B cell (primary cell): Measurements from ENCODE around the gene ZNF80. TPM values are rescaled to one million over a fixed set of nuclear protein-coding genes. Genes with fewer than 3 reads are reported as not detected.
A peak's percentile ranks its signal among the peaks of the same experiment; 100 is the strongest.

Experiments used
- ATAC-seq: fragments of 200-7000 bp; cut with Tn5 transposase; one replicate; pipeline ENCODE4 v1.10.0; 2021; ENCODE audit warnings: low read depth, mild to moderate bottlenecking, moderate number of reproducible peaks, moderate library complexity
- CTCF ChIA-PET: fragments of 350-600 bp; sonication (Branson Sonifier 250); formaldehyde crosslinking; loops from one replicate; lab custom pipeline; 2021; ENCODE audit warnings: antibody characterized with exemption, inconsistent platforms; lab: Charles Lee
- POLR2A ChIA-PET: fragments of 350-600 bp; sonication (Branson Sonifier 250); formaldehyde crosslinking; loops from one replicate; lab custom pipeline; 2021; ENCODE audit warnings: antibody characterized with exemption; lab: Charles Lee
- DNase-seq: peaks from one replicate; pipeline ENCODE4 v3.0.0; 2013
- H2AFZ ChIP-seq: 2 replicates; pipeline ENCODE4 v1.6.1; 2012; ENCODE audit warnings: mild to moderate bottlenecking, low read depth, low read length; ENCODE audit not compliant: insufficient read depth, poor library complexity, severe bottlenecking
- H3K27ac ChIP-seq, 2 donors: 1 replicate in 1 of 2; 2 replicates in 1 of 2; pipeline ENCODE4 v1.5.1; 2012 to 2013; ENCODE audit warnings: low read length in 2 of 2, mild to moderate bottlenecking in 2 of 2, moderate library complexity in 1 of 2
- H3K27me3 ChIP-seq, 4 experiments: fragments of 200-600 bp in 1 of 4; sonication (generic) in 1 of 4; replicated peaks in 1 of 4; 1 replicate in 2 of 4; 2 replicates in 2 of 4; pipeline versions ENCODE4 v1.6.1 to v1.7.0; 2013 to 2016; ENCODE audit warnings: low read length in 3 of 4, mild to moderate bottlenecking in 2 of 4, mixed read lengths in 1 of 4, moderate library complexity in 1 of 4; ENCODE audit not compliant: insufficient read depth in 4 of 4, control insufficient read depth in 3 of 4; ENCODE audit errors: control extremely low read depth in 1 of 4
- H3K36me3 ChIP-seq, 2 experiments: replicated peaks in 1 of 2; 1 replicate in 1 of 2; 2 replicates in 1 of 2; pipeline versions ENCODE4 v1.6.1 to v1.7.1; 2013; ENCODE audit warnings: low read length in 1 of 2; ENCODE audit not compliant: insufficient read depth in 2 of 2, control insufficient read depth in 1 of 2; ENCODE audit errors: control extremely low read depth in 1 of 2, extremely low read depth in 1 of 2
- H3K4me1 ChIP-seq, 2 donors: fragments of 200-600 bp in 1 of 2; sonication (generic) in 1 of 2; 1 replicate in 1 of 2; 2 replicates in 1 of 2; pipeline versions ENCODE4 v1.5.1 to v1.6.1; 2013 to 2017; ENCODE audit warnings: low read length in 2 of 2; ENCODE audit not compliant: control insufficient read depth in 2 of 2, insufficient read depth in 2 of 2
- H3K4me2 ChIP-seq: replicated peaks from 2 replicates; pipeline ENCODE3; 2012; ENCODE audit warnings: mild to moderate bottlenecking, low read depth, low read length; ENCODE audit not compliant: poor library complexity, severe bottlenecking
- H3K4me3 ChIP-seq, 5 experiments: fragments of 200-600 bp in 1 of 5; sonication (generic) in 1 of 5; 1 replicate in 3 of 5; 2 replicates in 2 of 5; pipeline versions ENCODE4 v1.5.1 to v1.7.0; 2011 to 2016; ENCODE audit warnings: low read length in 4 of 5, mild to moderate bottlenecking in 4 of 5, low read depth in 2 of 5, control low read depth in 1 of 5, moderate library complexity in 1 of 5; ENCODE audit not compliant: insufficient read depth in 1 of 5; ENCODE audit errors: control extremely low read depth in 1 of 5, extremely low read depth in 1 of 5
- H3K79me2 ChIP-seq: fragments of 200-600 bp; sonication (generic); one replicate; pipeline ENCODE4 v1.6.0; 2016; ENCODE audit warnings: low read length; ENCODE audit not compliant: control insufficient read depth, insufficient read depth
- H3K9ac ChIP-seq: fragments of 200-600 bp; sonication (generic); 2 replicates; pipeline ENCODE4 v1.6.1; 2017; ENCODE audit warnings: mild to moderate bottlenecking, low read length, moderate library complexity
- H3K9me3 ChIP-seq, 3 donors: one replicate each; pipeline versions ENCODE4 v1.6.1 to v1.7.1; 2013; ENCODE audit warnings: low read length in 2 of 3; ENCODE audit not compliant: control insufficient read depth in 2 of 3, insufficient read depth in 1 of 3; ENCODE audit errors: control extremely low read depth in 1 of 3
- H4K20me1 ChIP-seq: 2 replicates; pipeline ENCODE4 v1.6.0; 2012; ENCODE audit warnings: mild to moderate bottlenecking, low read length; ENCODE audit not compliant: insufficient read depth, control insufficient read depth, poor library complexity, severe bottlenecking
- H3K27ac Mint-ChIP-seq: one replicate; pipeline ENCODE4 v1.8.0; 2021; ENCODE audit warnings: mixed read lengths
- H3K27me3 Mint-ChIP-seq: one replicate; pipeline ENCODE4 v1.8.0; 2021; ENCODE audit warnings: mixed read lengths
- H3K4me1 Mint-ChIP-seq: one replicate; pipeline ENCODE4 v1.8.0; 2021; ENCODE audit warnings: mixed read lengths
- H3K4me3 Mint-ChIP-seq: one replicate; pipeline ENCODE4 v1.8.0; 2021; ENCODE audit warnings: mixed read lengths
- H3K9me3 Mint-ChIP-seq: one replicate; pipeline ENCODE4 v1.8.0; 2022; ENCODE audit warnings: mixed read lengths; ENCODE audit not compliant: insufficient read depth
- EZH2 ChIP-seq: IDR thresholded peaks from 2 replicates; pipeline ENCODE4 v1.6.1; 2012; ENCODE audit warnings: borderline replicate concordance, low read depth, mild to moderate bottlenecking, moderate library complexity, low read length; ENCODE audit not compliant: insufficient read depth, poor library complexity, severe bottlenecking
- WGBS: methylation state at CpG from one replicate; pipeline ENCODE4 v1.1.5; 2013; ENCODE audit warnings: missing lambda C conversion rate; ENCODE audit not compliant: insufficient coverage; 5-methylcytosine and 5-hydroxymethylcytosine counted together
- intact Hi-C: fragments of 100-400 bp; cut with micrococcal nuclease; formaldehyde crosslinking; loops from one replicate; pipeline ENCODE4 v1.10.0; 2022
- polyA plus RNA-seq: library from polyadenylated mRNA; depleted of rRNA; stranded (reverse); fragments of >200 nt; gene quantifications from 2 replicates; pipeline ENCODE4 v1.2.3, GENCODE V29; 2012
- total RNA-seq, 2 donors: library from RNA; stranded (reverse); fragments of 120-200 nt in 1 of 2; gene quantifications; 1 replicate in 1 of 2; 2 replicates in 1 of 2; pipeline versions ENCODE4 v1.2.3 to v1.2.4, GENCODE V29; 2013 to 2022
- TF ChIP-seq, protein P1 (sequence below): fragments of 200-600 bp; IDR thresholded peaks from one replicate; pipeline ENCODE4 v1.8.0; 2022; ENCODE audit warnings: antibody characterized with exemption, mild to moderate bottlenecking

The ZNF80 gene
- total and polyA plus RNA-seq, 2 donors (not counting 1 experiment from before 2014, with no cell fraction given) = 0.04 to 0.42 TPM

DNA sequence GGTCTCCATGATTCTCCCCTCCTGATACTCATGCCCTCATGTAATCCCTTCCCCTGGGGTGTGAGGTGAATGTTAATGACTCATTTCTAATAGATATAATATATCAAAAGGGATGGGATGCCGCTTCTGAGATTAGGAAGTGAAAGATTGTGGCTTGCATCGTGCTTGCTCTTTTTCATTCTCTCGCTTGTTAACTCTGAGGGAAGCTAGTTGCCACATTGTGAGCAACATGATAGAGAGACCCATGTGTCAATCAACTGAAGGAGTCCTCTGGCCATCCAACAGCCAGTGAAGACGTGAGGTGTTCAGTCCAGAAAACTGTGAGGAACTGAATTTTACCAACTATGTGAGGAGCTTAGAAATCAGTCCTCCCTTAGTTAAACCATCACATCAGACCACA, 29.6 kb downstream of the ZNF80 start:
- Histone ChIP-seq H3K4me2 (peak overlapping the region; percentile 17), H3K4me1 (peaks cover 20 to 27% of the 10 kb centered on the region in 2 donors), H4K20me1 (no peaks in the 10 kb centered on the region), H3K79me2 (no peaks in the 10 kb centered on the region), H3K36me3 (no peaks in the 10 kb centered on the region), H3K4me3 (no peak overlapping the region), H3K27ac (no peak overlapping the region), H3K9me3 (no peaks in the 10 kb centered on the region), H3K9ac (no peak overlapping the region), H2AFZ (no peak overlapping the region), H3K27me3 (no peaks in the 10 kb centered on the region)
- Mint-ChIP-seq H3K4me3 (peak overlapping the region; percentile 4), H3K9me3 (no peaks in the 10 kb centered on the region), H3K27ac (peak overlapping the region; percentile 39), H3K27me3 (no peaks in the 10 kb centered on the region), H3K4me1 (peaks cover 29% of the 10 kb centered on the region)
- ATAC-seq (peak; percentile 80), DNase-seq (peak; percentile 42)
- ChIA-PET POLR2A (interaction anchor here (0.6 kb wide), 1 partner anchor 80 kb away, joined by 3 read pairs; no protein-coding TSS in a partner anchor), CTCF (interaction anchor here (1.0 to 2.0 kb wide), 2 partner anchors 9 to 53 kb away, joined by 3 to 9 read pairs; no protein-coding TSS in a partner anchor)
- TF ChIP-seq, protein P1, sequence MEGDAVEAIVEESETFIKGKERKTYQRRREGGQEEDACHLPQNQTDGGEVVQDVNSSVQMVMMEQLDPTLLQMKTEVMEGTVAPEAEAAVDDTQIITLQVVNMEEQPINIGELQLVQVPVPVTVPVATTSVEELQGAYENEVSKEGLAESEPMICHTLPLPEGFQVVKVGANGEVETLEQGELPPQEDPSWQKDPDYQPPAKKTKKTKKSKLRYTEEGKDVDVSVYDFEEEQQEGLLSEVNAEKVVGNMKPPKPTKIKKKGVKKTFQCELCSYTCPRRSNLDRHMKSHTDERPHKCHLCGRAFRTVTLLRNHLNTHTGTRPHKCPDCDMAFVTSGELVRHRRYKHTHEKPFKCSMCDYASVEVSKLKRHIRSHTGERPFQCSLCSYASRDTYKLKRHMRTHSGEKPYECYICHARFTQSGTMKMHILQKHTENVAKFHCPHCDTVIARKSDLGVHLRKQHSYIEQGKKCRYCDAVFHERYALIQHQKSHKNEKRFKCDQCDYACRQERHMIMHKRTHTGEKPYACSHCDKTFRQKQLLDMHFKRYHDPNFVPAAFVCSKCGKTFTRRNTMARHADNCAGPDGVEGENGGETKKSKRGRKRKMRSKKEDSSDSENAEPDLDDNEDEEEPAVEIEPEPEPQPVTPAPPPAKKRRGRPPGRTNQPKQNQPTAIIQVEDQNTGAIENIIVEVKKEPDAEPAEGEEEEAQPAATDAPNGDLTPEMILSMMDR = no peak
- TF ChIP-seq EZH2 = no peak
- intact Hi-C loops = no loop called here
- whole genome bisulfite sequencing = 17% methylated on average over 3 of the region's 4 CpGs

DNA sequence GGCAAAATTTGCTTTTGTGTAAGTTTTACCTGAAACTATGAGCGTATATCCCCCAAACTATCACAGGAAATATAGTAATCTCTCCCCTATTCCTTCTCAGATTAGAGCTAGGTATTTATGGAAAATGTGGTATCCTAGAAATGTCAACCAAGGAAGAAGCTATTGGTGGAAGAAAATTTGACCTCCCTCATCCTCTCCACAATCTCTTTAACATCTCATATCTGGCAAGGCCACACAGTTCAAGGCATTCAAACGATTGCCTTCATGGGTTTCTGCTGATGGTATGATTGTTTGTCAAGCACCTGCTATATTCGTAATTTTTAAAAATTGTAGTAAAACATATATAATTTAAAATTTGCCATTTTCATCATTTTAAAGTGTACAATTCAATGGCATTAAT, 31.0 kb downstream of the ZNF80 start:
- no peaks in the 10 kb centered on the region for H3K9me3 ChIP-seq
- H3K4me1 ChIP-seq = peaks cover 7 to 13% of the 10 kb centered on the region in 2 donors
- no peak overlapping the region for H3K27ac Mint-ChIP-seq
- peaks cover 17% of the 10 kb centered on the region for H3K4me1 Mint-ChIP-seq
- no peaks in the 10 kb centered on the region for H4K20me1 ChIP-seq
- H3K27me3 Mint-ChIP-seq = no peaks in the 10 kb centered on the region
- H3K9me3 Mint-ChIP-seq = no peaks in the 10 kb centered on the region
- H3K4me2 ChIP-seq = no peak overlapping the region
- ATAC-seq = no peak
- no peaks in the 10 kb centered on the region for H3K27me3 ChIP-seq
- no peak overlapping the region for H3K4me3 ChIP-seq
- no peak overlapping the region for H2AFZ ChIP-seq
- H3K9ac ChIP-seq = no peak overlapping the region
- DNase-seq = no peak
- H3K27ac ChIP-seq = no peak overlapping the region
- H3K4me3 Mint-ChIP-seq = no peak overlapping the region
- POLR2A ChIA-PET = no interaction called here
- H3K36me3 ChIP-seq = no peaks in the 10 kb centered on the region
- CTCF ChIA-PET = interaction anchor here (2.4 kb wide), 1 partner anchor 11 kb away, joined by 9 read pairs; no protein-coding TSS in a partner anchor
- WGBS = no CpG with 5 or more reads among the region's 3 CpGs
- TF ChIP-seq EZH2 = no peak
- TF ChIP-seq, protein P1 = no peak
- intact Hi-C loops = no loop called here
- no peaks in the 10 kb centered on the region for H3K79me2 ChIP-seq
